AG09309 (cell line): ENCODE results near the gene KRTAP1-3.
"Not testable (repeated sequence)": the region's sequence is repeated elsewhere in the genome, so short reads cannot be mapped to it uniquely, and the experiment has no call there.

Source experiments
- DNase-seq: peaks from one replicate; pipeline ENCODE4 v3.0.0-alpha.2; 2010; ENCODE audit warnings: low read depth
- H3K4me3 ChIP-seq: 2 replicates; pipeline ENCODE4 v1.5.1; 2011; ENCODE audit warnings: mild to moderate bottlenecking, low read depth, low read length, moderate library complexity; ENCODE audit not compliant: control insufficient read depth
- CTCF ChIP-seq: IDR thresholded peaks from 2 replicates; pipeline ENCODE4 v1.5.1; 2011; ENCODE audit warnings: mild to moderate bottlenecking, low read depth, low read length, inconsistent platforms; ENCODE audit not compliant: insufficient read depth, control insufficient read depth; ENCODE audit errors: missing control alignments

Gene KRTAP1-3

DNA sequence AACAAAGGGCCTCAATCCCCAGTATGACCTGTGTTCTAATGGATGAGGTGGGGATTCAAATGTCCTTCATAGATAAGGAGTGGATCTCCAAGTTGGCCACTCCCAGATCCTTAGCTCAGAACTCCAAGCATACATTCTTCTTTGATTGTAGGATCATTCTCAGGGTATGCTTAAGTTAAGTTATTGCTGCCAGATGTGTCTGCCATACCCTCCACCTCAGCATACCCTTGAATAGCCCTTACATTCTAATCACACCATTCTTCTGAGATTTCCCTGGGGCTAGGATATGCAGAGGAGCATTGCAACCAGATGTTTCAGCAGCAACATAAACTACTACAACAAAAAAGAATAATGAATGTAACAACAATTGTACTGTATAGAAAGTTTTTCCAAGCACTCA lies 32.6 kb upstream of the KRTAP1-3 start:
- DNase-seq: peak; percentile 61
- no peak overlapping the region for H3K4me3 ChIP-seq
- TF ChIP-seq CTCF: no peak

DNA sequence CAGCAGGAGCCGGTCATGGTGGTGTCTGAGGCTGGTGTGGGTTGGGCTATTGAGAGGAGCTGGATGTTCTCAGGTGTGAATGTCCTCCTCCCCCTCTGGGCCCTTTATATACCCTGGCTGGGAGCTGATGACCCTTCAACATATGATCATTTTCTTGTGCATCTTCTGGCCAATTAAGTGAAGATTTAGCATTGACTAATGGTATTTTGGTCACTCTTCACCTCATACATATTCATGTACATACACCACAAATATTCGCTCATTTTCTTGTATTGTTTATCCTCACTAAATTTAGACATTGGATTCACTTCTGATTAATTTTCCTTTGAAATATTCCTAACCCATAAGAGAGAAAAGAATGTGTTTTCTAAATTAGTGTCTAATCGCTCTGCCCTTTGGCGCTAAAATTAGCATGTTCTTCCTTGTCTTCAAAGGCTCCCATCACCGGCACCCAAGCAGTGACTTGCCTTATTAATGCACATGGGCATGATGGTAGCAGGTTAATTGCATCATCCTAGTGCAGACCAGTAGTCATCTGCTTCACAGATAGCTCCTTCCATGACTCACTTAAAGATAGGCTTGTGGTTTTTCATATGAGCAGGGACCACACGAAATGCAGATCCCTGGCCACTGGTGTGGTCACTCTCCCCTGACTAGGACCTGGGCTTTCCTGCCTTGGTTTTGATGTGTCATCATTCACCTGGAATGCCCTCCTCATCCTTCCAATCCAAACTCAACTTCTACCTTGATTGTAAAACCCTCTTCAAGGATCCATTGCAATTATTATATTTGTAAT lies 31.4 kb upstream of the KRTAP1-3 start, which contains the start of gene KRTAP2-4:
Gene KRTAP2-4 (minus strand): TSS at position 51 of the 796 bp plus-strand sequence. CDS start 34 bp downstream, at position 17.
- TF ChIP-seq CTCF: no peak
- DNase-seq: peak; percentile 94

DNA sequence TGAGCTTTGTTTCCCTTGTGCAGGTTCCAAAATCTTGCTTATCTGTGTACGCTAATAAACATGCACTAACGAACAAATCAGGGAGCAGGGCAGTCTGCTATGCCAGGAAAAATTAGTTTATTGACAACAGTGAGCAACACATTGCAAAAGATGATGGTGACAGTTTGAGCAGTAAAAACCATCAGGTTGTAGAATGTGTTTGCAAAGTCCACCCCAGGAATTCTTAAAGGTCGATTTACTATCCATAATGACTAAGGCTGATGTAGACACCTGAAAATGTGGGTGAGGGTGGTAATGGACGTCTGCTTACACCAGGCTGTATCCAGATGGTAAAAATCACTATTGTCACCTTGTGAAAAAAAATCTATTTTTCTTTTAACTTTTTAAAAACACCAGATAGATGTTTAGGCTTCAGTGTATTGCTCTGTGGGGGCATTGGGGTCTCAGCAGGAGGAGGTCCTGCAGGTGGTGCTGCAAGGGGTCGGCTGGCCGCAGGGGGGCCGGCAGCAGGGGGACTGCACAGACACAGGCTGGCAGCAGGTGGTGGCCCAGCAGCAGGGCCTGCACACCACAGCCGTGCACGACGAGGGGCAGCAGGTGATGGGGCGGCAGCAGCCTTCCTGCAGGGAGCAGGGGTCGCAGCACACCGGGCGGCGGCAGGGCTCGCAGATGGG lies 30.5 kb upstream of the KRTAP1-3 start:
- not testable (repeated sequence) for H3K4me3 ChIP-seq, DNase-seq

More for the DNA sequence above, 31.4 kb upstream of the KRTAP1-3 start, which contains the start of gene KRTAP2-4:
- H3K4me3 ChIP-seq: no peak within 1 kb of the TSS

DNA sequence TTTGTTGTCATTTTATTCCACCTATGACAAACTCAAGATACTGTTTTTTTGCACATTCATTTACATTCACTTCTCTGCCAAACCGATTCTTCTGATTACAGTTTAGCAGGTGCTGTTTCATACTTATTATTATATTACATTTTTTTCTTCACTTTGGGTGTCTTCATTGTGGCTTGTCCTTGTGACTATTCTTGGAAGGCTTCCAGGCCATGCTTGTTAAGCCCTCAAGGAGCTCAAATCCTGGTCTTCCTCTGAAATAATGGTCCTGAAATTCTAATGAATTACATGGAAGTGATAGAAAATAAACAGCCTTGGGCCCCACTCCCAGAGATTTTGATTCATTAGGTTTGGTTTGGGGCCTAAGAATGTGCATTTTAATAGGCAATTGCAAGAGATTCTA lies 29.6 kb upstream of the KRTAP1-3 start:
- DNase-seq: no peak
- no peak overlapping the region for H3K4me3 ChIP-seq
- no peak for TF ChIP-seq CTCF

- DNase-seq: no peak
- H3K4me3 ChIP-seq: no peak overlapping the region
- TF ChIP-seq CTCF: no peak
These were observed 28.8 kb upstream of the KRTAP1-3 start for GRCh38 chr17:41063449-41063848.

- no peak overlapping the region for H3K4me3 ChIP-seq
- TF ChIP-seq CTCF: no peak
- DNase-seq: peak; percentile 99
These were observed 27.3 kb upstream of the KRTAP1-3 start for GRCh38 chr17:41061964-41062363.

- no peak for TF ChIP-seq CTCF
- DNase-seq: peak; percentile 97
- H3K4me3 ChIP-seq: no peak within 1 kb of the TSS
These were observed 25.5 kb upstream of the KRTAP1-3 start, which contains the start of gene KRTAP2-3 for GRCh38 chr17:41060052-41060604. TSS of gene KRTAP2-3 (minus strand) at chr17:41060114. CDS start at chr17:41060050, 64 bp downstream.

- peak; percentile 90 for DNase-seq
These were observed 24.8 kb upstream of the KRTAP1-3 start for GRCh38 chr17:41059276-41060051.

More at GRCh38 chr17:41059276-41060051, 24.8 kb upstream of the KRTAP1-3 start:
- not testable (repeated sequence) for H3K4me3 ChIP-seq
